GM13976 (cell line): ENCODE data around the gene MAPRE3.

Experiments used
- DNase-seq: peaks from one replicate; pipeline ENCODE4 v3.0.0; 2012; ENCODE audit warnings: low spot score
- in situ Hi-C: fragments of 300-500 bp; cut with MboI; formaldehyde crosslinking; loops from one replicate; pipeline ENCODE4 v1.12.0; 2022; ENCODE audit warnings: low sequenced_read_pairs, mixed read lengths, inconsistent platforms; ENCODE audit not compliant: unreplicated experiment
- TF ChIP-seq, protein P1 (sequence below): IDR thresholded peaks from 2 replicates; pipeline ENCODE4 v1.5.1; 2012; ENCODE audit warnings: borderline replicate concordance, mild to moderate bottlenecking; ENCODE audit not compliant: insufficient read depth; ENCODE audit errors: extremely low read depth, missing control alignments, control extremely low read depth

MAPRE3 gene

DNA sequence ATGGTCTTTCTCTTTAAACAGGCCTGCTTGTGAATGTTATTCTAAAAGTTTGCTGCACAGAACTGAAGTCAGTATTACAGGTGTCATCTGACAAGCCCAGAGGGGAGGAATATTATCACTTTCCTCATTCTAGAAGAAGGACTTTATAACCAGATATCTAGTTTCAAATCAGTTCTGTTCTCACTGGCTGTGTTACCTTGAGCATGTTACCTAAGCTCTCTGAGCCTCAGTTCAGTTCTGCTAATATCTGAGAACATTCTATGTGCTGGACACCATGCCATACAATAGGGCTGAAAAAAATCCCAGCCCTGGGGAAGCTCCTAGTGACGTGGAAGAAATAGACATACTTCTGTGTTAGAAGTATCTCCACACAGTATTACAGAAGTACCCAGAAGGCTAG lies 27.9 kb downstream of the MAPRE3 start:
- in situ Hi-C loops = no loop called here
- DNase-seq = no peak
- TF ChIP-seq, protein P1, sequence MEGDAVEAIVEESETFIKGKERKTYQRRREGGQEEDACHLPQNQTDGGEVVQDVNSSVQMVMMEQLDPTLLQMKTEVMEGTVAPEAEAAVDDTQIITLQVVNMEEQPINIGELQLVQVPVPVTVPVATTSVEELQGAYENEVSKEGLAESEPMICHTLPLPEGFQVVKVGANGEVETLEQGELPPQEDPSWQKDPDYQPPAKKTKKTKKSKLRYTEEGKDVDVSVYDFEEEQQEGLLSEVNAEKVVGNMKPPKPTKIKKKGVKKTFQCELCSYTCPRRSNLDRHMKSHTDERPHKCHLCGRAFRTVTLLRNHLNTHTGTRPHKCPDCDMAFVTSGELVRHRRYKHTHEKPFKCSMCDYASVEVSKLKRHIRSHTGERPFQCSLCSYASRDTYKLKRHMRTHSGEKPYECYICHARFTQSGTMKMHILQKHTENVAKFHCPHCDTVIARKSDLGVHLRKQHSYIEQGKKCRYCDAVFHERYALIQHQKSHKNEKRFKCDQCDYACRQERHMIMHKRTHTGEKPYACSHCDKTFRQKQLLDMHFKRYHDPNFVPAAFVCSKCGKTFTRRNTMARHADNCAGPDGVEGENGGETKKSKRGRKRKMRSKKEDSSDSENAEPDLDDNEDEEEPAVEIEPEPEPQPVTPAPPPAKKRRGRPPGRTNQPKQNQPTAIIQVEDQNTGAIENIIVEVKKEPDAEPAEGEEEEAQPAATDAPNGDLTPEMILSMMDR = no peak

DNA sequence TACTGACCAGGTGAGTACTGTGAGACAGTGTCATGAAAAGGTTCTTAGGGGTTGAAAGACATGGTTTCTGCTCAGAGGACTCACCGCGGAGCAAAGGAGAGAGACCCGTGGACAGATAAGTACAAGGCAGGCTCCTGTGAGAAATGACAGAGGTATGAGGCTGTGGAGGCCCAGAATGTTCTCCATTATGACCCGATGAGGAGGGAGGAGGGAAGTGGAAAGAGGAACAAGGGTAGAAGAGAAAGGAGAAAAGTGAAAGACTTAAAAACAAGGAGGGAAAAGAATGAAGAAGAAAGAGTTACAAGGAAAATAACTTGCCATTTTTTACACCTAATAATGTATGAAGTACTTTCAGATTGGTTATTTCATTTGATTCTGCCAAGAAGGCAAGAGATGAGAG lies 29.8 kb downstream of the MAPRE3 start:
- TF ChIP-seq, protein P1 = no peak
- in situ Hi-C loops = no loop called here
- DNase-seq = no peak

DNA sequence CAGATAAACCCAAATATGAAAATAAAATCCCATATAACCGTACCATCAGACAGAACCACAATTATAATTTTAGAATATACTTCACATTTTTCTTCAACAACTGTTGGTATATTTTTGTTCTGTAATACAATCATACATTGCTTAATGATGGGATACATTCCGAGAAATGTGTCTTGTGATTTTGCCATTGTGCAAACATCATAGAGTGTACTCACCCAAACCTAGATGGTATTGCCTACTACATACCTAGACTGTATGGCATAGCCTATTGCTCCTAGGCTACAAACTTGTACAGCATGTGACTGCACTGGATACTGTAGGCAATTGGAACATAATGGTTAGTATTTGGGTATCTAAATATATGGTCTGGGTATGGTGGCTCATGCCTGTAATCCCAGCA lies 30.6 kb downstream of the MAPRE3 start:
- TF ChIP-seq, protein P1 = no peak
- no peak for DNase-seq
- in situ Hi-C loops = no loop called here

DNA sequence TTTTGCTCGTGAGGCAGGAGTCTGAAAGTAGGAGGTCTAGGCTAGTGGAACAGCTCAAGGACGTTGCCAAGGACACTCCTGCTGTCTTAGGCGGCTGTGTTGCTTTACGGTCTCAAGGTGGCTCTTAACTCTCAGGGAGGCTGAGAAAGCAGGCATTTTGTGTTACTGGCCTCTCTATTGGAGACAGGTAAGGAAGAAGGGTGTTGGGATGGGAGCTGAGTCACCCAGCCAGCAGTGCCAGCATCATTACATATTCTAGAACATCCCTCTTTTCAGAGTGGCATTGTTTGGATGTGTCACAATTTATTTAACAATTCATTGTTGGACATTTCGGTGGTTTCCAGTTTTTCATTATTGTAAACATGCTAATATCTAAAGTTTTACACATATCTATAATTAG lies 31.5 kb downstream of the MAPRE3 start:
- in situ Hi-C loops = no loop called here
- DNase-seq = no peak
- TF ChIP-seq, protein P1 = no peak

DNA sequence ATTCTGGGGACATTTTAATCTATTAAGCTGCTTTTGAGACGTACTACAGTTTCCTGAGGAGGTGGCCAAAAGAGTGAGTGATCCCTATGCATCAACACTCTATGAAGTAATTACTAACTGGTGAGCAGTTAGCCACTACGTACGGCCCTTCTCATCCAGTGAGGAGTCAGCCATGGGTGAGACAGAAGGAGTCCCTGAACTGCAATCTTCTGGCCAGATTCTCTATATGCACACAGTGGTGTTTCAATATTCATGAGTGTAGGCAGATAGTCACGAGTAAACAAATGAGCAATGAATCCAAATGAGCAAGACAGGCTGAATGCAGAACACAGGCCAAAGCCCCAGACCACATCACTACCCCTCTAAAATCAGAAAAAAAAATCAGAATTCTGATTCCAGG lies 32.6 kb downstream of the MAPRE3 start:
- TF ChIP-seq, protein P1 = no peak
- DNase-seq = no peak
- in situ Hi-C loops = no loop called here

- in situ Hi-C loops = no loop called here
- TF ChIP-seq, protein P1 = no peak
- no peak for DNase-seq
Observed at GRCh38 chr2:27003857-27004256, 33.4 kb downstream of the MAPRE3 start.
